ENCODE measurements around the gene CCR5AS.
"Not testable (repeated sequence)": the region's sequence is repeated elsewhere in the genome, so short reads cannot be mapped to it uniquely, and the experiment has no call there.

CCR5AS gene

GRCh38 chr3:46406788-46407611 lies at the start of gene CCR5AS, which contains the start of gene CCRL2:
CCR5AS (minus strand) TSS chr3:46407066.
CCRL2 (plus strand) TSS chr3:46407259; CDS start chr3:46408080, 821 bp downstream.
- DNase-seq: peak; percentile 56

GRCh38 chr3:46456118-46456517 lies 49.3 kb upstream of the CCR5AS start:
- DNase-seq: no peak

- no peak for DNase-seq
Observed at GRCh38 chr3:46455231-46456115, 48.6 kb upstream of the CCR5AS start.

- DNase-seq: no peak
Observed at GRCh38 chr3:46454606-46455005, 47.7 kb upstream of the CCR5AS start.

- no peak for DNase-seq
Observed at GRCh38 chr3:46454209-46454595, 47.3 kb upstream of the CCR5AS start.

GRCh38 chr3:46453526-46454208 lies 46.8 kb upstream of the CCR5AS start:
- DNase-seq: no peak

GRCh38 chr3:46449755-46450552 lies 43.1 kb upstream of the CCR5AS start:
- DNase-seq: no peak

GRCh38 chr3:46448721-46449120 lies 41.9 kb upstream of the CCR5AS start:
- no peak for DNase-seq

GRCh38 chr3:46447228-46447985 lies 40.5 kb upstream of the CCR5AS start:
- DNase-seq: no peak

- DNase-seq: no peak
Observed at GRCh38 chr3:46442576-46443530, 36.0 kb upstream of the CCR5AS start.

- DNase-seq: no peak
Observed at GRCh38 chr3:46440531-46441294, 33.8 kb upstream of the CCR5AS start.

- no peak for DNase-seq
Observed at GRCh38 chr3:46438831-46439230, 32.0 kb upstream of the CCR5AS start.

GRCh38 chr3:46435081-46435726 lies 28.3 kb upstream of the CCR5AS start:
- no peak for DNase-seq

GRCh38 chr3:46433841-46434240 lies 27.0 kb upstream of the CCR5AS start:
- no peak for DNase-seq

GRCh38 chr3:46433118-46433517 lies 26.3 kb upstream of the CCR5AS start:
- not testable (repeated sequence) for DNase-seq

- DNase-seq: not testable (repeated sequence)
Observed at GRCh38 chr3:46431905-46432304, 25.0 kb upstream of the CCR5AS start.

GRCh38 chr3:46430879-46431278 lies 24.0 kb upstream of the CCR5AS start:
- DNase-seq: not testable (repeated sequence)

GRCh38 chr3:46429671-46430070 lies 22.8 kb upstream of the CCR5AS start:
- no peak for DNase-seq

- no peak for DNase-seq
Observed at GRCh38 chr3:46429250-46429649, 22.4 kb upstream of the CCR5AS start.
